ENCODE measurements around the gene COX7C.

Gene COX7C

GRCh38 chr5:86664173-86664572, 46.4 kb downstream of the COX7C start:
- DNase-seq (ENCODE audit: low read depth in 1 of 2, low spot score in 1 of 2): no peak

GRCh38 chr5:86665984-86666760, 48.4 kb downstream of the COX7C start:
- no peak for DNase-seq (ENCODE audit: low read depth in 1 of 2, low spot score in 1 of 2)

- DNase-seq (ENCODE audit: low read depth in 1 of 2, low spot score in 1 of 2): no peak
Measured at GRCh38 chr5:86666981-86667380, 49.2 kb downstream of the COX7C start.
